HAP-1 (cell line): ENCODE results near the gene CHST11.

Experiments used
- DNase-seq, 2 experiments: peaks; one replicate each; pipeline ENCODE4 v3.0.0-alpha.2; 2016 to 2020; ENCODE audit warnings: low spot score in 2 of 2
- H3K27me3 ChIP-seq: fragments of 250-450 bp; sonication (Bioruptor Pico); 2 replicates; pipeline ENCODE4 v1.5.1; 2020; ENCODE audit warnings: low read depth, mild to moderate bottlenecking, moderate library complexity
- H3K36me3 ChIP-seq: fragments of 250-450 bp; sonication (Bioruptor Pico); replicated peaks from 2 replicates; pipeline ENCODE4 v1.5.1; 2020; ENCODE audit warnings: mild to moderate bottlenecking
- H3K4me1 ChIP-seq: fragments of 250-450 bp; sonication (Bioruptor Pico); 2 replicates; pipeline ENCODE4 v1.5.1; 2020; ENCODE audit warnings: mild to moderate bottlenecking
- H3K4me3 ChIP-seq: fragments of 250-450 bp; sonication (Bioruptor Pico); 2 replicates; pipeline ENCODE4 v1.5.1; 2020; ENCODE audit warnings: mild to moderate bottlenecking, moderate library complexity
- H3K9me3 ChIP-seq: fragments of 250-450 bp; sonication (Bioruptor Pico); 2 replicates; pipeline ENCODE4 v1.5.1; 2020; ENCODE audit warnings: mild to moderate bottlenecking, moderate library complexity
- in situ Hi-C: fragments of 300-500 bp; cut with MboI; formaldehyde crosslinking; loops from 3 replicates; pipeline ENCODE4 v1.14.3; 2020; ENCODE audit warnings: low sequenced_read_pairs, inconsistent platforms, mixed read lengths

CHST11 gene

GRCh38 chr12:104730763-104731162, 274.0 kb downstream of the CHST11 start:
- no peak for DNase-seq

GRCh38 chr12:104733717-104734175, 277.0 kb downstream of the CHST11 start:
- Histone ChIP-seq H3K9me3 (no peaks in the 10 kb centered on the region), H3K4me3 (no peak overlapping the region), H3K36me3 (no peaks in the 10 kb centered on the region), H3K4me1 (no peaks in the 10 kb centered on the region), H3K27me3 (no peaks in the 10 kb centered on the region)
- DNase-seq, result peak in 1 of 2 experiments; percentile 49
- in situ Hi-C loops, result no loop called here

More at GRCh38 chr12:104730763-104731162, 274.0 kb downstream of the CHST11 start:
- no peaks in the 10 kb centered on the region for H3K36me3 ChIP-seq
- H3K9me3 ChIP-seq, result no peaks in the 10 kb centered on the region
- in situ Hi-C loops, result no loop called here
- no peaks in the 10 kb centered on the region for H3K4me1 ChIP-seq
- no peak overlapping the region for H3K4me3 ChIP-seq
- H3K27me3 ChIP-seq, result no peaks in the 10 kb centered on the region

- in situ Hi-C loops, result no loop called here
- no peaks in the 10 kb centered on the region for H3K36me3 ChIP-seq
- H3K27me3 ChIP-seq, result no peaks in the 10 kb centered on the region
- no peak for DNase-seq
- no peaks in the 10 kb centered on the region for H3K4me1 ChIP-seq
- no peak overlapping the region for H3K4me3 ChIP-seq
- H3K9me3 ChIP-seq, result no peaks in the 10 kb centered on the region
Observed at GRCh38 chr12:104734541-104735095, 277.9 kb downstream of the CHST11 start.

GRCh38 chr12:104735801-104736200, 279.1 kb downstream of the CHST11 start:
- no peak overlapping the region for H3K4me3 ChIP-seq
- no peaks in the 10 kb centered on the region for H3K9me3 ChIP-seq
- in situ Hi-C loops, result no loop called here
- H3K4me1 ChIP-seq, result no peaks in the 10 kb centered on the region
- no peaks in the 10 kb centered on the region for H3K36me3 ChIP-seq
- no peaks in the 10 kb centered on the region for H3K27me3 ChIP-seq
- no peak for DNase-seq

GRCh38 chr12:104736307-104736706, 279.6 kb downstream of the CHST11 start:
- Histone ChIP-seq H3K36me3 (no peaks in the 10 kb centered on the region), H3K27me3 (no peaks in the 10 kb centered on the region), H3K4me3 (no peak overlapping the region), H3K4me1 (no peaks in the 10 kb centered on the region), H3K9me3 (no peaks in the 10 kb centered on the region)
- DNase-seq, result no peak
- in situ Hi-C loops, result no loop called here

GRCh38 chr12:104737113-104737512, 280.4 kb downstream of the CHST11 start:
- no peaks in the 10 kb centered on the region for H3K4me1 ChIP-seq
- in situ Hi-C loops, result no loop called here

GRCh38 chr12:104737791-104738301, 281.1 kb downstream of the CHST11 start:
- Histone ChIP-seq H3K9me3 (no peaks in the 10 kb centered on the region), H3K27me3 (no peaks in the 10 kb centered on the region), H3K4me1 (no peaks in the 10 kb centered on the region), H3K4me3 (no peak overlapping the region), H3K36me3 (no peaks in the 10 kb centered on the region)
- DNase-seq, result no peak
- in situ Hi-C loops, result no loop called here

More at GRCh38 chr12:104737113-104737512, 280.4 kb downstream of the CHST11 start:
- Histone ChIP-seq H3K27me3 (no peaks in the 10 kb centered on the region), H3K36me3 (no peaks in the 10 kb centered on the region), H3K4me3 (no peak overlapping the region), H3K9me3 (no peaks in the 10 kb centered on the region)
- no peak for DNase-seq

GRCh38 chr12:104738331-104738730, 281.6 kb downstream of the CHST11 start:
- DNase-seq, result no peak
- Histone ChIP-seq H3K36me3 (no peaks in the 10 kb centered on the region), H3K4me3 (no peak overlapping the region), H3K4me1 (no peaks in the 10 kb centered on the region), H3K9me3 (no peaks in the 10 kb centered on the region), H3K27me3 (no peaks in the 10 kb centered on the region)
- in situ Hi-C loops, result no loop called here

- no peak overlapping the region for H3K4me3 ChIP-seq
- in situ Hi-C loops, result no loop called here
- DNase-seq, result no peak
- H3K9me3 ChIP-seq, result no peaks in the 10 kb centered on the region
- no peaks in the 10 kb centered on the region for H3K27me3 ChIP-seq
- H3K36me3 ChIP-seq, result no peaks in the 10 kb centered on the region
- no peaks in the 10 kb centered on the region for H3K4me1 ChIP-seq
Observed at GRCh38 chr12:104738776-104739642, 282.3 kb downstream of the CHST11 start.

- no peak overlapping the region for H3K4me3 ChIP-seq
Observed at GRCh38 chr12:104740668-104741067, 283.9 kb downstream of the CHST11 start.

GRCh38 chr12:104741077-104741476, 284.3 kb downstream of the CHST11 start:
- no peak overlapping the region for H3K4me3 ChIP-seq
- no peaks in the 10 kb centered on the region for H3K4me1 ChIP-seq
- H3K27me3 ChIP-seq, result peaks cover 5% of the 10 kb centered on the region; the same call in 1 of the 2 replicates
- H3K9me3 ChIP-seq, result no peaks in the 10 kb centered on the region
- no peak for DNase-seq
- H3K36me3 ChIP-seq, result no peaks in the 10 kb centered on the region
- in situ Hi-C loops, result no loop called here

More at GRCh38 chr12:104740668-104741067, 283.9 kb downstream of the CHST11 start:
- no peaks in the 10 kb centered on the region for H3K36me3 ChIP-seq
- in situ Hi-C loops, result no loop called here
- H3K4me1 ChIP-seq, result no peaks in the 10 kb centered on the region
- no peak for DNase-seq
- H3K9me3 ChIP-seq, result no peaks in the 10 kb centered on the region
- peaks cover 3% of the 10 kb centered on the region; the same call in 1 of the 2 replicates for H3K27me3 ChIP-seq

GRCh38 chr12:104741497-104742367, 285.0 kb downstream of the CHST11 start:
- H3K9me3 ChIP-seq, result no peaks in the 10 kb centered on the region
- H3K4me3 ChIP-seq, result no peak overlapping the region
- H3K27me3 ChIP-seq, result peaks cover 5% of the 10 kb centered on the region; the same call in 1 of the 2 replicates
- H3K36me3 ChIP-seq, result no peaks in the 10 kb centered on the region
- H3K4me1 ChIP-seq, result no peaks in the 10 kb centered on the region
- no peak for DNase-seq
- in situ Hi-C loops, result no loop called here

- Histone ChIP-seq H3K36me3 (no peaks in the 10 kb centered on the region), H3K4me3 (no peak overlapping the region), H3K27me3 (peaks cover 5% of the 10 kb centered on the region; the same call in 1 of the 2 replicates), H3K9me3 (no peaks in the 10 kb centered on the region), H3K4me1 (no peaks in the 10 kb centered on the region)
- in situ Hi-C loops, result no loop called here
- DNase-seq, result no peak
Observed at GRCh38 chr12:104742551-104743201, 285.9 kb downstream of the CHST11 start.
